ENCODE measurements around the gene VAC14. TPM values are rescaled to one million over a fixed set of nuclear protein-coding genes. Genes with fewer than 3 reads are reported as not detected.

The VAC14 gene
- total and polyA plus RNA-seq, 2 of the 8 experiments (the other 6 are each of a cell fraction or from before 2014, with no cell fraction given), result 56.0 to 108 TPM

- POLR2A ChIA-PET (ENCODE audit: partially characterized antibody), result interaction anchor here (1.2 to 1.3 kb wide), 2 partner anchors 9 to 14 kb away, joined by 3 to 4 read pairs; no protein-coding TSS in a partner anchor
- no peak overlapping the region for H2BK15ac ChIP-seq (ENCODE audit: low read length)
- no peak overlapping the region for H3K14ac ChIP-seq (ENCODE audit: insufficient read length)
- H3K9me3 ChIP-seq (ENCODE audit: insufficient read depth in 2 of 2, low read depth in 1 of 2, low read length in 1 of 2), result no peaks in the 10 kb centered on the region
- 0 out of 2 replicates have a peak overlapping the region, but pooled peaks have one; percentile 7 for H3K18ac ChIP-seq (ENCODE audit: extremely low read depth, low read length)
- H3K4me3 ChIP-seq (ENCODE audit: extremely low read depth in 1 of 4, insufficient read depth in 2 of 4, low read depth in 3 of 4, low read length in 4 of 4), result no peak overlapping the region
- DNase-seq (ENCODE audit: low read depth in 1 of 2, low spot score in 2 of 2), result no peak
- H3K4me2 ChIP-seq (ENCODE audit: insufficient read depth in 1 of 2, low read depth in 2 of 2, low read length in 2 of 2), result no peak overlapping the region
- no peak overlapping the region for H3K4ac ChIP-seq (replicated peaks; ENCODE audit: insufficient read length, low read depth, low read length)
- H3K27me3 ChIP-seq (replicated peaks in 1 of 4; ENCODE audit: control insufficient read depth in 3 of 4, extremely low read depth in 1 of 4, insufficient read depth in 3 of 4, low read length in 3 of 4), result no peaks in the 10 kb centered on the region
- H2BK120ac ChIP-seq (replicated peaks; ENCODE audit: low read depth, low read length), result no peak overlapping the region
- no peaks in the 10 kb centered on the region for H3K23me2 ChIP-seq (ENCODE audit: low read depth, low read length)
- H4K20me1 ChIP-seq (replicated peaks in 1 of 2; ENCODE audit: control insufficient read depth in 1 of 2, insufficient read depth in 2 of 2, low read length in 2 of 2), result peaks cover 0 to 6% of the 10 kb centered on the region in 2 experiments
- no peak overlapping the region for H3K23ac ChIP-seq (ENCODE audit: insufficient read length)
- peaks cover 0 to 22% (median 15%) of the 10 kb centered on the region in 4 experiments; a peak in 5 of 7 replicates for H3K4me1 ChIP-seq (replicated peaks in 1 of 4; ENCODE audit: control insufficient read depth in 3 of 4, insufficient read depth in 4 of 4, low read length in 3 of 4)
- 0 out of 2 replicates have a peak overlapping the region, but pooled peaks have one; percentile 27 for H2BK12ac ChIP-seq (ENCODE audit: low read depth, low read length)
- CTCF ChIA-PET (ENCODE audit: partially characterized antibody), result interaction anchor here (0.8 to 4.0 kb wide), 4 partner anchors 26 to 63 kb away, joined by 3 to 18 read pairs (median 4); no protein-coding TSS in a partner anchor
- H4K5ac ChIP-seq (ENCODE audit: insufficient read length, low read depth, low read length), result no peak overlapping the region
- no peak overlapping the region for H2BK20ac ChIP-seq (ENCODE audit: low read length)
- no peak for FAIRE-seq
- no peak overlapping the region for H2BK5ac ChIP-seq (ENCODE audit: low read depth, low read length)
- WGBS, 2 experiments (ENCODE audit: extremely low coverage in 1 of 2, insufficient coverage in 1 of 2, insufficient read length in 1 of 2, insufficient replicate concordance in 2 of 2, low coverage in 1 of 2, low lambda C conversion rate in 2 of 2, missing lambda C conversion rate in 1 of 2), result 88% methylated on average over 6 of the region's 7 CpGs; no CpG with 5 or more reads in 1 of the 2 experiments
- H3K27ac ChIP-seq (ENCODE audit: low read depth, low read length), result no peak overlapping the region
- peaks cover 2% of the 10 kb centered on the region; the same call in 1 of the 2 replicates for H3K79me1 ChIP-seq (ENCODE audit: low read depth, low read length)
- no peak overlapping the region for H2AFZ ChIP-seq (ENCODE audit: low read length)
- H3K9ac ChIP-seq (replicated peaks in 1 of 4; ENCODE audit: extremely low read depth in 1 of 4, low read depth in 3 of 4, low read length in 3 of 4), result no peak overlapping the region
- no peak overlapping the region for H4K91ac ChIP-seq (replicated peaks; ENCODE audit: insufficient read length, low read length)
- no peaks in the 10 kb centered on the region for H3K79me2 ChIP-seq (ENCODE audit: control insufficient read depth in 1 of 2, insufficient read depth in 2 of 2, low read length in 2 of 2)
- no peak overlapping the region for H4K8ac ChIP-seq (ENCODE audit: extremely low read depth, insufficient read depth, low read length)
- H2AK5ac ChIP-seq (ENCODE audit: low read depth, low read length), result no peak overlapping the region
- H3K36me3 ChIP-seq (ENCODE audit: control insufficient read depth in 2 of 4, insufficient read depth in 4 of 4, low read length in 3 of 4), result no peaks in the 10 kb centered on the region; a peak in 1 of 8 replicates
- H3K56ac ChIP-seq (replicated peaks; ENCODE audit: insufficient read length, low read depth, low read length), result no peak overlapping the region
- TF ChIP-seq JUND (IDR thresholded peaks at IDR 0.05; ENCODE audit: low read length) (no peak), ATF3 (IDR thresholded peaks at IDR 0.05; ENCODE audit: insufficient read depth, low read depth, low read length) (no peak), CHD2 (IDR thresholded peaks at IDR 0.05; ENCODE audit: low read length) (no peak)
These were observed 94.0 kb downstream of the VAC14 start for GRCh38 chr16:70706948-70707465.
